WTC11 (cell line): ENCODE data around the gene PCSK5. TPM values are rescaled to one million over a fixed set of nuclear protein-coding genes. Genes with fewer than 3 reads are reported as not detected.

ENCODE experiments used
- ATAC-seq: fragments of 200-7000 bp; cut with Tn5 transposase; 2 replicates; pipeline ENCODE4 v1.10.0; 2021; ENCODE audit warnings: mild to moderate bottlenecking, moderate library complexity
- CTCF ChIA-PET: fragments of 300-600 bp; sonication (Branson Sonifier 250); formaldehyde crosslinking; loops from one replicate; lab custom pipeline; 2021; ENCODE audit warnings: antibody characterized with exemption; lab: Charles Lee
- POLR2A ChIA-PET: fragments of 350-600 bp; sonication (Branson Sonifier 250); formaldehyde crosslinking; loops from one replicate; lab custom pipeline; 2021; ENCODE audit warnings: antibody characterized with exemption; lab: Charles Lee
- DNase-seq: peaks from one replicate; pipeline ENCODE4 v3.0.0; 2021; ENCODE audit warnings: low spot score
- H3K27ac Mint-ChIP-seq: 2 replicates; pipeline ENCODE4 v1.8.0; 2021; ENCODE audit warnings: mixed read lengths
- H3K27me3 Mint-ChIP-seq: 2 replicates; pipeline ENCODE4 v1.8.0; 2021; ENCODE audit warnings: low read depth, mild to moderate bottlenecking, moderate library complexity, mixed read lengths
- H3K36me3 Mint-ChIP-seq: 2 replicates; pipeline ENCODE4 v1.8.0; 2021; ENCODE audit warnings: mixed read lengths
- H3K4me1 Mint-ChIP-seq: 2 replicates; pipeline ENCODE4 v1.8.0; 2022; ENCODE audit warnings: mixed read lengths
- H3K4me3 Mint-ChIP-seq: 2 replicates; pipeline ENCODE4 v1.8.0; 2021; ENCODE audit warnings: mild to moderate bottlenecking, moderate library complexity, mixed read lengths
- H3K9me3 Mint-ChIP-seq: 2 replicates; pipeline ENCODE4 v1.8.0; 2021; ENCODE audit warnings: mixed read lengths
- ATF3 ChIP-seq: sonication (generic); formaldehyde crosslinking; conservative IDR thresholded peaks from 2 replicates; pipeline ENCODE4 v1.8.1; 2022; ENCODE audit warnings: mild to moderate bottlenecking, missing genetic modification reagents
- ATF6 ChIP-seq: sonication (generic); formaldehyde crosslinking; IDR thresholded peaks from 2 replicates; pipeline ENCODE4 v1.8.1; 2023; ENCODE audit warnings: mild to moderate bottlenecking, missing genetic modification reagents
- CBFB ChIP-seq: sonication (generic); formaldehyde crosslinking; IDR thresholded peaks from 2 replicates; pipeline ENCODE4 v1.8.1; 2022; ENCODE audit warnings: mild to moderate bottlenecking, low read depth, missing genetic modification reagents
- CREM ChIP-seq: sonication (generic); formaldehyde crosslinking; IDR thresholded peaks from 2 replicates; pipeline ENCODE4 v1.8.1; 2022; ENCODE audit warnings: mild to moderate bottlenecking, missing genetic modification reagents, moderate library complexity
- ETV6 ChIP-seq: sonication (generic); formaldehyde crosslinking; IDR thresholded peaks from 2 replicates; pipeline ENCODE4 v1.8.1; 2022; ENCODE audit warnings: mild to moderate bottlenecking, missing genetic modification reagents
- FOXJ3 ChIP-seq: sonication (generic); formaldehyde crosslinking; IDR thresholded peaks from 2 replicates; pipeline ENCODE4 v1.9.0; 2021; ENCODE audit warnings: missing genetic modification reagents, mild to moderate bottlenecking, borderline replicate concordance
- FOXP4 ChIP-seq: sonication (generic); formaldehyde crosslinking; IDR thresholded peaks from 2 replicates; pipeline ENCODE4 v1.8.0; 2022; ENCODE audit warnings: mild to moderate bottlenecking, missing genetic modification reagents
- MXD4 ChIP-seq: fragments of 250-450 bp; sonication (Bioruptor Pico); IDR thresholded peaks from 2 replicates; pipeline ENCODE4 v1.8.0; 2021; ENCODE audit warnings: mild to moderate bottlenecking, moderate library complexity, borderline replicate concordance
- MYBL2 ChIP-seq: sonication (generic); formaldehyde crosslinking; IDR thresholded peaks from 2 replicates; pipeline ENCODE4 v1.8.1; 2023; ENCODE audit warnings: mild to moderate bottlenecking, moderate library complexity, missing genetic modification reagents
- NFATC4 ChIP-seq: fragments of 250-450 bp; sonication (Bioruptor Pico); IDR thresholded peaks from 2 replicates; pipeline ENCODE4 v1.9.0; 2021; ENCODE audit warnings: mild to moderate bottlenecking
- NR3C1 ChIP-seq: sonication (generic); formaldehyde crosslinking; conservative IDR thresholded peaks from 2 replicates; pipeline ENCODE4 v1.8.1; 2023; ENCODE audit warnings: low read depth, mild to moderate bottlenecking, missing genetic modification reagents
- RELA ChIP-seq: sonication (generic); formaldehyde crosslinking; IDR thresholded peaks from 2 replicates; pipeline ENCODE4 v1.8.1; 2022; ENCODE audit warnings: missing genetic modification reagents, mild to moderate bottlenecking, borderline replicate concordance
- SMAD4 ChIP-seq: sonication (generic); formaldehyde crosslinking; IDR thresholded peaks from 2 replicates; pipeline ENCODE4 v1.8.0; 2022; ENCODE audit warnings: mild to moderate bottlenecking, missing genetic modification reagents
- TP53 ChIP-seq: sonication (generic); formaldehyde crosslinking; IDR thresholded peaks from 2 replicates; pipeline ENCODE4 v1.8.1; 2023; ENCODE audit warnings: mild to moderate bottlenecking, missing genetic modification reagents
- USF2 ChIP-seq: sonication (generic); formaldehyde crosslinking; IDR thresholded peaks from 2 replicates; pipeline ENCODE4 v1.8.1; 2023; ENCODE audit warnings: mild to moderate bottlenecking, missing genetic modification reagents, moderate library complexity
- ZNF219 ChIP-seq: sonication (generic); formaldehyde crosslinking; IDR thresholded peaks from 2 replicates; pipeline ENCODE4 v1.8.0; 2023; ENCODE audit warnings: missing genetic modification reagents, mild to moderate bottlenecking, borderline replicate concordance
- ZNF263 ChIP-seq: sonication (generic); formaldehyde crosslinking; IDR thresholded peaks from 2 replicates; pipeline ENCODE4 v1.8.1; 2022; ENCODE audit warnings: low read depth, mild to moderate bottlenecking, moderate library complexity, missing genetic modification reagents
- ZNF425 ChIP-seq: fragments of 250-450 bp; sonication (Bioruptor Pico); conservative IDR thresholded peaks from 2 replicates; pipeline ENCODE4 v1.9.0; 2021; ENCODE audit warnings: mild to moderate bottlenecking
- ZNF532 ChIP-seq: fragments of 250-450 bp; sonication (Bioruptor Pico); IDR thresholded peaks from 2 replicates; pipeline ENCODE4 v1.9.0; 2021; ENCODE audit warnings: mild to moderate bottlenecking, borderline replicate concordance
- total RNA-seq: library from RNA; stranded (reverse); gene quantifications from 3 replicates; pipeline ENCODE4 v1.2.3, GENCODE V29; 2021

Gene PCSK5
- total RNA-seq, 1 experiment from 2014 or later, result 30.6 TPM

- no peak for TF ChIP-seq TP53 (CRISPR knock-in tag)
- TF ChIP-seq, all 79 proteins: peak for 0
These were observed 245.4 kb downstream of the PCSK5 start (continued) for GRCh38 chr9:76135902-76136301.

GRCh38 chr9:76136986-76137385 lies 246.5 kb downstream of the PCSK5 start:
- ChIA-PET CTCF (interaction anchor here (1.3 kb wide), 1 partner anchor 158 kb away, joined by 3 read pairs; no protein-coding TSS in a partner anchor), POLR2A (interaction anchor here (0.9 kb wide), 1 partner anchor 12 kb away, joined by 3 read pairs; no protein-coding TSS in a partner anchor)
- DNase-seq (no peak), ATAC-seq (peak; percentile 71)
- peak overlapping the region; percentile 69 for H3K27ac Mint-ChIP-seq
- H3K27me3 Mint-ChIP-seq, result no peaks in the 10 kb centered on the region
- H3K4me1 Mint-ChIP-seq, result peaks cover 19% of the 10 kb centered on the region
- H3K4me3 Mint-ChIP-seq, result no peak overlapping the region
- TF ChIP-seq ZNF263 (CRISPR knock-in tag), result no peak
- no peak for TF ChIP-seq MYBL2 (CRISPR knock-in tag)
- TF ChIP-seq ATF3 (CRISPR knock-in tag), result no peak
- TF ChIP-seq FOXP4 (CRISPR knock-in tag), result no peak
- TF ChIP-seq NR3C1, result no peak
- no peak for TF ChIP-seq ZNF219 (CRISPR knock-in tag)
- TF ChIP-seq RELA (CRISPR knock-in tag), result no peak
- no peak for TF ChIP-seq ETV6 (CRISPR knock-in tag)
- TF ChIP-seq ZNF425 (CRISPR knock-in tag), result no peak
- H3K36me3 Mint-ChIP-seq, result no peaks in the 10 kb centered on the region
- H3K9me3 Mint-ChIP-seq, result no peaks in the 10 kb centered on the region

- POLR2A ChIA-PET, result no interaction called here
- H3K27ac Mint-ChIP-seq, result no peak overlapping the region; the same call in 1 of the 2 replicates
- no peak overlapping the region for H3K4me3 Mint-ChIP-seq
- no peaks in the 10 kb centered on the region for H3K27me3 Mint-ChIP-seq
- DNase-seq (no peak), ATAC-seq (no peak)
- peaks cover 18% of the 10 kb centered on the region for H3K4me1 Mint-ChIP-seq
- no peaks in the 10 kb centered on the region for H3K36me3 Mint-ChIP-seq
- CTCF ChIA-PET, result no interaction called here
- H3K9me3 Mint-ChIP-seq, result no peaks in the 10 kb centered on the region
- TF ChIP-seq ZNF263 (CRISPR knock-in tag) (no peak), CBFB (no peak), MXD4 (CRISPR knock-in tag) (no peak), USF2 (CRISPR knock-in tag) (no peak), FOXJ3 (CRISPR knock-in tag) (no peak), ZNF532 (no peak), ZNF425 (CRISPR knock-in tag) (no peak), NFATC4 (CRISPR knock-in tag) (no peak), ATF6 (CRISPR knock-in tag) (no peak), SMAD4 (CRISPR knock-in tag) (no peak), CREM (no peak)
These were observed 247.5 kb downstream of the PCSK5 start for GRCh38 chr9:76137931-76138330.
